ENCODE results near the gene LTA. TPM values are rescaled to one million over a fixed set of nuclear protein-coding genes. Genes with fewer than 3 reads are reported as not detected.
A peak's percentile ranks its signal among the peaks of the same experiment; 100 is the strongest.
"Not testable (repeated sequence)": the region's sequence is repeated elsewhere in the genome, so short reads cannot be mapped to it uniquely, and the experiment has no call there.

Gene LTA
- total RNA-seq, 1 experiment from 2014 or later: not detected

- CTCF ChIA-PET: interaction anchor here (0.6 to 2.7 kb wide), 8 partner anchors 28 to 182 kb away, joined by 3 to 20 read pairs (median 3); partner anchors contain the start of gene TNF
- H3K9me3 Mint-ChIP-seq (ENCODE audit: unreplicated experiment): no peaks in the 10 kb centered on the region
- Histone ChIP-seq H3K27me3 (replicated peaks; ENCODE audit: control insufficient read depth, insufficient read depth, low read length) (no peaks in the 10 kb centered on the region), H3K4me1 (peaks cover 6% of the 10 kb centered on the region), H3K36me3 (ENCODE audit: control insufficient read depth, insufficient read depth, low read length) (no peaks in the 10 kb centered on the region), H3K4me3 (ENCODE audit: low read depth, low read length) (peak overlapping the region; percentile 44), H3K9me3 (no peaks in the 10 kb centered on the region)
- DNase-seq: no peak
- peaks cover 12% of the 10 kb centered on the region for H3K4me1 Mint-ChIP-seq (ENCODE audit: low read depth, unreplicated experiment)
- POLR2A ChIA-PET: interaction anchor here (0.6 to 0.7 kb wide), 5 partner anchors 23 to 266 kb away, joined by 3 to 4 read pairs (median 3); partner anchors contain the start of gene LSM2
- TSS peak; percentile 24 for BruUV-seq (replicated peaks)
- TF ChIP-seq, protein P1, sequence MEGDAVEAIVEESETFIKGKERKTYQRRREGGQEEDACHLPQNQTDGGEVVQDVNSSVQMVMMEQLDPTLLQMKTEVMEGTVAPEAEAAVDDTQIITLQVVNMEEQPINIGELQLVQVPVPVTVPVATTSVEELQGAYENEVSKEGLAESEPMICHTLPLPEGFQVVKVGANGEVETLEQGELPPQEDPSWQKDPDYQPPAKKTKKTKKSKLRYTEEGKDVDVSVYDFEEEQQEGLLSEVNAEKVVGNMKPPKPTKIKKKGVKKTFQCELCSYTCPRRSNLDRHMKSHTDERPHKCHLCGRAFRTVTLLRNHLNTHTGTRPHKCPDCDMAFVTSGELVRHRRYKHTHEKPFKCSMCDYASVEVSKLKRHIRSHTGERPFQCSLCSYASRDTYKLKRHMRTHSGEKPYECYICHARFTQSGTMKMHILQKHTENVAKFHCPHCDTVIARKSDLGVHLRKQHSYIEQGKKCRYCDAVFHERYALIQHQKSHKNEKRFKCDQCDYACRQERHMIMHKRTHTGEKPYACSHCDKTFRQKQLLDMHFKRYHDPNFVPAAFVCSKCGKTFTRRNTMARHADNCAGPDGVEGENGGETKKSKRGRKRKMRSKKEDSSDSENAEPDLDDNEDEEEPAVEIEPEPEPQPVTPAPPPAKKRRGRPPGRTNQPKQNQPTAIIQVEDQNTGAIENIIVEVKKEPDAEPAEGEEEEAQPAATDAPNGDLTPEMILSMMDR (IDR thresholded peaks at IDR 0.05; ENCODE audit: insufficient read depth in 1 of 2, low read depth in 1 of 2, low read length in 1 of 2, severe bottlenecking in 1 of 2, unreplicated experiment in 1 of 2): no peak
- H3K27me3 Mint-ChIP-seq (ENCODE audit: insufficient read depth, unreplicated experiment): no peaks in the 10 kb centered on the region
- intact Hi-C loops (cut with micrococcal nuclease; ENCODE audit: unreplicated experiment): loop anchor here (1.0 to 5.0 kb wide), 5 partner anchors 26 to 189 kb away; partner anchors contain the start of genes APOM, CLIC1, CSNK2B and LY6G5B
- peaks cover 38% of the 10 kb centered on the region for H3K36me3 Mint-ChIP-seq (ENCODE audit: insufficient read depth, unreplicated experiment)
- peak overlapping the region; percentile 87 for H3K4me3 Mint-ChIP-seq (ENCODE audit: unreplicated experiment)
- H3K27ac Mint-ChIP-seq (ENCODE audit: unreplicated experiment): peak overlapping the region; percentile 64
Measured at GRCh38 chr6:31547727-31548543, 24.2 kb upstream of the LTA start.

- TF ChIP-seq, protein P1 (IDR thresholded peaks at IDR 0.05; ENCODE audit: insufficient read depth in 1 of 2, low read depth in 1 of 2, low read length in 1 of 2, severe bottlenecking in 1 of 2, unreplicated experiment in 1 of 2): no peak
- Histone ChIP-seq H3K27me3 (replicated peaks; ENCODE audit: control insufficient read depth, insufficient read depth, low read length) (no peaks in the 10 kb centered on the region), H3K4me3 (ENCODE audit: low read depth, low read length) (no peak overlapping the region), H3K36me3 (ENCODE audit: control insufficient read depth, insufficient read depth, low read length) (no peaks in the 10 kb centered on the region), H3K9me3 (no peaks in the 10 kb centered on the region), H3K4me1 (peaks cover 6% of the 10 kb centered on the region; the same call in 1 of the 2 replicates)
- ChIA-PET CTCF (interaction anchor here (0.6 to 1.2 kb wide), 3 partner anchors 48 to 91 kb away, joined by 3 read pairs; no protein-coding TSS in a partner anchor), POLR2A (interaction anchor here (0.7 kb wide), 1 partner anchor 266 kb away, joined by 3 read pairs; no protein-coding TSS in a partner anchor)
- Mint-ChIP-seq H3K4me3 (ENCODE audit: unreplicated experiment) (peak overlapping the region; percentile 87), H3K4me1 (ENCODE audit: low read depth, unreplicated experiment) (peaks cover 12% of the 10 kb centered on the region), H3K27me3 (ENCODE audit: insufficient read depth, unreplicated experiment) (no peaks in the 10 kb centered on the region), H3K36me3 (ENCODE audit: insufficient read depth, unreplicated experiment) (peaks cover 38% of the 10 kb centered on the region), H3K27ac (ENCODE audit: unreplicated experiment) (no peak overlapping the region), H3K9me3 (ENCODE audit: unreplicated experiment) (no peaks in the 10 kb centered on the region)
- BruUV-seq (replicated peaks): no TSS peak
- DNase-seq: no peak
- intact Hi-C loops (cut with micrococcal nuclease; ENCODE audit: unreplicated experiment): loop anchor here (5.0 kb wide), 2 partner anchors 119 to 189 kb away; partner anchors contain the start of genes CLIC1, CSNK2B and LY6G5B
Measured at GRCh38 chr6:31548544-31548873, 23.6 kb upstream of the LTA start.

DNA sequence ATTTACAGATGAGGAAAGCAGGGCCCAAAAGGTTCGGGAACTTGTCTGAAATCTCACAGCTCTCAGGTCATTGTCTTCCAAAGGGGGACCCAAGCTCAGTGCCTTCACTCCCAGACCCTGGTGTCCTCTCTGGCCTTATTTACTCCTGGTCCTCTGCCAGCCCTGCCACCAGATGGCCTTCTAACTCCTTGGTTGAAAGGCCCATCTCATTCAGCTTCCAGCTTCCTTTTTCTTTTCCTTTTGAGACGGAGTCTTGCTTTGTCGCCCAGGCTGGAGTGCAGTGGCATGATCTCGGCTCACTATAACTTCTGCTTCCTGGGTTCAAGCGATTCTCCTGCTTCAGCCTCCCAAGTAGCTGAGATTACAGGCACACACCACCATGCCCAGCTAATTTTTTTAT lies 20.7 kb upstream of the LTA start:
- not testable (repeated sequence) for H3K4me1 ChIP-seq; H3K27me3 Mint-ChIP-seq (ENCODE audit: insufficient read depth, unreplicated experiment); BruUV-seq (replicated peaks); H3K27me3 ChIP-seq (replicated peaks; ENCODE audit: control insufficient read depth, insufficient read depth, low read length); H3K4me3 Mint-ChIP-seq (ENCODE audit: unreplicated experiment); H3K4me3 ChIP-seq (ENCODE audit: low read depth, low read length); H3K27ac Mint-ChIP-seq (ENCODE audit: unreplicated experiment); H3K9me3 Mint-ChIP-seq (ENCODE audit: unreplicated experiment); H3K36me3 ChIP-seq (ENCODE audit: control insufficient read depth, insufficient read depth, low read length); H3K4me1 Mint-ChIP-seq (ENCODE audit: low read depth, unreplicated experiment); H3K9me3 ChIP-seq
- intact Hi-C loops (cut with micrococcal nuclease; ENCODE audit: unreplicated experiment): loop anchor here (1.0 kb wide), 1 partner anchor 47 kb away; no protein-coding TSS in a partner anchor
- H3K36me3 Mint-ChIP-seq (ENCODE audit: insufficient read depth, unreplicated experiment): peaks cover 33% of the 10 kb centered on the region
- ChIA-PET POLR2A (interaction anchor here (1.0 kb wide), 1 partner anchor 10 kb away, joined by 4 read pairs; no protein-coding TSS in a partner anchor), CTCF (interaction anchor here (0.7 to 2.2 kb wide), 6 partner anchors 9 to 46 kb away, joined by 3 to 41 read pairs (median 4); partner anchors contain the start of gene TNF)
- TF ChIP-seq, protein P1 (IDR thresholded peaks at IDR 0.05; ENCODE audit: insufficient read depth in 1 of 2, low read depth in 1 of 2, low read length in 1 of 2, severe bottlenecking in 1 of 2, unreplicated experiment in 1 of 2): peak in 1 of 2 experiments; percentile 54
- DNase-seq: peak in 1 of 2 experiments; percentile 50
